Middle frontal gyrus (tissue), 1 donor: ENCODE results near the gene CSN3.

Experiments used
- DNase-seq: peaks from one replicate; pipeline ENCODE4 v3.0.0-alpha.2; 2015; ENCODE audit warnings: low spot score; ENCODE audit errors: extremely low spot score

CSN3 gene

GRCh38 chr4:70291341-70291740, 48.9 kb downstream of the CSN3 start:
- no peak for DNase-seq

GRCh38 chr4:70297576-70297975, 55.2 kb downstream of the CSN3 start:
- no peak for DNase-seq

GRCh38 chr4:70298051-70298450, 55.7 kb downstream of the CSN3 start:
- DNase-seq = no peak

- no peak for DNase-seq
These were observed 57.2 kb downstream of the CSN3 start for GRCh38 chr4:70299643-70300042.

- no peak for DNase-seq
These were observed 57.8 kb downstream of the CSN3 start for GRCh38 chr4:70300215-70300614.
